ENCODE measurements around the gene ZBTB7C. TPM values are rescaled to one million over a fixed set of nuclear protein-coding genes. Genes with fewer than 3 reads are reported as not detected.

ZBTB7C gene
- total RNA-seq, 1 experiment from 2014 or later, result 0.33 TPM

DNA sequence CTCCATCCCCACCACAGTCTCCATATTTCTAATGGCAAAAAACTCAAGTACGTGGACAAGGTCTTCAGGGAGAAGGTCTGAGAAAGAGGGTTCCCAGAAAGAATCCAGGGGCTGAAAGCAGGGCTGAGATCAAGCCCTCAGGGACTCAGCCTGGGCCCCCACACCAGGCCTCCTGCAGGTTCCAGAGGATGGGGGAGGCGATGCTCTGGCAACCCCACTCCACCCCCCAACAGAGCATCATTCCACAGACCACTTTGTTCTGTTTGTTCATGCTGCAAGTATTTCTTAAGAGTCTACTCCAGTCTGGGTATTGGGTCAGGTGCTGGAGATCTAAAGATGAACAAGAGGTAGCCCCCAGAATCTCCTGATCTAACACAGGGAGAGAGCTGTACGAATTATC, 32.2 kb downstream of the ZBTB7C start:
- Histone ChIP-seq H3K79me1 (ENCODE audit: insufficient read depth, low read depth, low read length, poor library complexity, severe bottlenecking) (no peaks in the 10 kb centered on the region), H3K23me2 (ENCODE audit: insufficient read length, low read depth, low read length, poor library complexity, severe bottlenecking) (no peaks in the 10 kb centered on the region), H3K23ac (ENCODE audit: insufficient read length, low read depth, low read length) (no peak overlapping the region), H3K4me1 (ENCODE audit: insufficient read depth, low read length) (no peaks in the 10 kb centered on the region), H4K91ac (ENCODE audit: insufficient read length, low read depth, low read length) (no peak overlapping the region), H3T11ph (ENCODE audit: low read length) (no peak overlapping the region), H2BK120ac (ENCODE audit: low read depth, low read length, poor library complexity, severe bottlenecking) (no peak overlapping the region), H3K18ac (ENCODE audit: insufficient read length, low read depth, low read length) (no peak overlapping the region), H3K56ac (ENCODE audit: insufficient read length, low read depth, low read length) (no peak overlapping the region), H4K8ac (replicated peaks; ENCODE audit: insufficient read length, low read depth, low read length) (no peak overlapping the region), H4K20me1 (ENCODE audit: control insufficient read depth, insufficient read depth, insufficient read length) (no peaks in the 10 kb centered on the region), H4K5ac (ENCODE audit: insufficient read length, low read depth, low read length) (no peak overlapping the region), H2BK12ac (ENCODE audit: insufficient read length, low read depth, low read length) (no peak overlapping the region), H3K27ac (ENCODE audit: insufficient read length, low read depth, low read length) (no peak overlapping the region), H2BK20ac (ENCODE audit: low read depth, low read length, poor library complexity, severe bottlenecking) (no peak overlapping the region), H3K27me3 (ENCODE audit: insufficient read depth, low read length) (no peaks in the 10 kb centered on the region), H3K4me2 (ENCODE audit: insufficient read depth, insufficient read length, low read length) (no peak overlapping the region), H2BK5ac (ENCODE audit: insufficient read length, low read length) (no peak overlapping the region), H3K4ac (ENCODE audit: low read depth, low read length) (no peak overlapping the region), H3K14ac (ENCODE audit: insufficient read depth, low read length) (no peak overlapping the region), H2AK5ac (ENCODE audit: insufficient read length, low read length) (no peak overlapping the region), H2AFZ (ENCODE audit: low read length) (no peak overlapping the region), H3K9ac (ENCODE audit: extremely low read depth, insufficient read length, low read length) (no peak overlapping the region), H3K79me2 (ENCODE audit: insufficient read depth, low read length) (no peaks in the 10 kb centered on the region), H3K9me3 (ENCODE audit: control insufficient read depth, low read depth, low read length) (no peaks in the 10 kb centered on the region), H2BK15ac (ENCODE audit: low read depth, low read length) (no peak overlapping the region)
- TF ChIP-seq CTCF (conservative IDR thresholded peaks at IDR 0.05), result no peak
- H3K27me3 Mint-ChIP-seq (ENCODE audit: low read depth), result peaks cover 7% of the 10 kb centered on the region
- no peaks in the 10 kb centered on the region for H3K9me3 Mint-ChIP-seq
- H3K4me3 Mint-ChIP-seq, result no peak overlapping the region
- DNase-seq, result no peak
- WGBS (ENCODE audit: extremely low coverage, insufficient read length, low lambda C conversion rate), result no CpG with 5 or more reads among the region's 3 CpGs
- no peak overlapping the region for H3K27ac Mint-ChIP-seq
- peaks cover 16 to 31% of the 10 kb centered on the region in 2 experiments for H3K4me1 Mint-ChIP-seq
- H3K36me3 Mint-ChIP-seq (ENCODE audit: insufficient read depth in 1 of 3, low read depth in 3 of 3), result no peaks in the 10 kb centered on the region

Data from H9 (cell line).